HepG2 (cell line): Measurements from ENCODE around the gene AP5B1. TPM values are rescaled to one million over a fixed set of nuclear protein-coding genes. Genes with fewer than 3 reads are reported as not detected.

Experiments
- GATAD2A ChIP-seq: IDR thresholded peaks from 2 replicates; pipeline ENCODE4 v1.6.1; 2016
- GFI1 ChIP-seq: sonication (generic); formaldehyde crosslinking; IDR thresholded peaks from 2 replicates; pipeline ENCODE4 v1.5.0; 2020; ENCODE audit warnings: missing genetic modification reagents, mild to moderate bottlenecking, borderline replicate concordance
- HMGA1 ChIP-seq: sonication (generic); formaldehyde crosslinking; conservative IDR thresholded peaks from 2 replicates; pipeline ENCODE4 v1.4.0; 2020; ENCODE audit warnings: missing genetic modification reagents
- HNF4A ChIP-seq: sonication (generic); formaldehyde crosslinking; IDR thresholded peaks from 2 replicates; pipeline ENCODE4 v1.4.0; 2020; ENCODE audit warnings: missing genetic modification reagents
- IRF2 ChIP-seq: IDR thresholded peaks from 2 replicates; pipeline ENCODE4 v1.6.1; 2018; ENCODE audit warnings: missing genetic modification reagents, missing compliant biosample characterization
- KDM2A ChIP-seq: sonication (generic); formaldehyde crosslinking; IDR thresholded peaks from 2 replicates; pipeline ENCODE4 v1.4.0; 2020; ENCODE audit warnings: low read depth, missing genetic modification reagents, borderline replicate concordance
- NR2C2 ChIP-seq: sonication (generic); formaldehyde crosslinking; IDR thresholded peaks from 2 replicates; pipeline ENCODE4 v1.4.0; 2020; ENCODE audit warnings: missing genetic modification reagents, mild to moderate bottlenecking, moderate library complexity, borderline replicate concordance
- POGZ ChIP-seq: sonication (generic); formaldehyde crosslinking; IDR thresholded peaks from 2 replicates; pipeline ENCODE4 v1.4.0; 2020; ENCODE audit warnings: mild to moderate bottlenecking, missing genetic modification reagents
- RXRB ChIP-seq: IDR thresholded peaks from 2 replicates; pipeline ENCODE4 v1.6.1; 2016; ENCODE audit warnings: borderline replicate concordance, missing genetic modification reagents, missing compliant biosample characterization
- TBP ChIP-seq: sonication (generic); formaldehyde crosslinking; IDR thresholded peaks from 2 replicates; pipeline ENCODE4 v1.5.0; 2020; ENCODE audit warnings: missing genetic modification reagents
- ZC3H4 ChIP-seq: sonication (generic); formaldehyde crosslinking; IDR thresholded peaks from 2 replicates; pipeline ENCODE4 v1.4.0; 2020; ENCODE audit warnings: missing genetic modification reagents, borderline replicate concordance
- ZNF143 ChIP-seq: sonication (generic); formaldehyde crosslinking; IDR thresholded peaks from 2 replicates; pipeline ENCODE4 v1.4.0; 2020; ENCODE audit warnings: missing genetic modification reagents
- ZNF235 ChIP-seq: sonication (generic); formaldehyde crosslinking; IDR thresholded peaks from 2 replicates; pipeline ENCODE4 v1.8.1; 2023; ENCODE audit warnings: mild to moderate bottlenecking, missing genetic modification reagents, borderline replicate concordance
- ZNF331 ChIP-seq: sonication (generic); formaldehyde crosslinking; IDR thresholded peaks from 2 replicates; pipeline ENCODE4 v1.4.0; 2020; ENCODE audit warnings: missing genetic modification reagents
- ZNF333 ChIP-seq: sonication (generic); formaldehyde crosslinking; IDR thresholded peaks from 2 replicates; pipeline ENCODE4 v1.4.0; 2020; ENCODE audit warnings: mild to moderate bottlenecking, missing genetic modification reagents, borderline replicate concordance
- ZNF768 ChIP-seq: sonication (generic); formaldehyde crosslinking; IDR thresholded peaks from 2 replicates; pipeline ENCODE4 v1.4.0; 2020; ENCODE audit warnings: missing genetic modification reagents
- ZNF790 ChIP-seq: sonication (generic); formaldehyde crosslinking; IDR thresholded peaks from 2 replicates; pipeline ENCODE4 v1.8.0; 2022; ENCODE audit warnings: missing genetic modification reagents, mild to moderate bottlenecking, borderline replicate concordance
- polyA plus RNA-seq, 8 experiments: library from polyadenylated mRNA; depleted of rRNA in 3 of 8; stranded (reverse) in 7 of 8; unstranded in 1 of 8; fragments of >200 nt; fragmentation: Illumina TruSeq in 4 of 8; extraction: Trizol in 4 of 8; gene quantifications; 2 replicates each; pipeline versions ENCODE4 v1.2.1 to v1.2.3, GENCODE V29; 2011 to 2016; ENCODE audit warnings: low read depth in 4 of 8, missing spikeins in 1 of 8, mixed read lengths in 1 of 8; ENCODE audit not compliant: insufficient read depth in 1 of 8
- total RNA-seq, 5 experiments: library from RNA; depleted of rRNA; stranded (reverse); fragments of >200 nt; fragmentation: Illumina TruSeq; extraction: Trizol; gene quantifications; 2 replicates each; pipeline ENCODE4 v1.2.3, GENCODE V29; 2016; ENCODE audit warnings: low read depth in 1 of 5
- TF ChIP-seq, protein P1 (sequence below): sonication (generic); formaldehyde crosslinking; IDR thresholded peaks from 2 replicates; pipeline ENCODE4 v1.4.0; 2020; ENCODE audit warnings: mild to moderate bottlenecking, missing genetic modification reagents
- TF ChIP-seq, protein P2 (sequence below): sonication (generic); formaldehyde crosslinking; IDR thresholded peaks from 2 replicates; pipeline ENCODE4 v1.4.0; 2020; ENCODE audit warnings: missing genetic modification reagents, borderline replicate concordance
- TF ChIP-seq, protein P3 (sequence below): sonication (generic); formaldehyde crosslinking; IDR thresholded peaks from 2 replicates; pipeline ENCODE4 v1.4.0; 2020; ENCODE audit warnings: missing genetic modification reagents

Gene AP5B1
- total and polyA plus RNA-seq, 2 of the 13 experiments (the other 11 are each of a cell fraction or from before 2014, with no cell fraction given), result 1.7 to 4.4 TPM

DNA sequence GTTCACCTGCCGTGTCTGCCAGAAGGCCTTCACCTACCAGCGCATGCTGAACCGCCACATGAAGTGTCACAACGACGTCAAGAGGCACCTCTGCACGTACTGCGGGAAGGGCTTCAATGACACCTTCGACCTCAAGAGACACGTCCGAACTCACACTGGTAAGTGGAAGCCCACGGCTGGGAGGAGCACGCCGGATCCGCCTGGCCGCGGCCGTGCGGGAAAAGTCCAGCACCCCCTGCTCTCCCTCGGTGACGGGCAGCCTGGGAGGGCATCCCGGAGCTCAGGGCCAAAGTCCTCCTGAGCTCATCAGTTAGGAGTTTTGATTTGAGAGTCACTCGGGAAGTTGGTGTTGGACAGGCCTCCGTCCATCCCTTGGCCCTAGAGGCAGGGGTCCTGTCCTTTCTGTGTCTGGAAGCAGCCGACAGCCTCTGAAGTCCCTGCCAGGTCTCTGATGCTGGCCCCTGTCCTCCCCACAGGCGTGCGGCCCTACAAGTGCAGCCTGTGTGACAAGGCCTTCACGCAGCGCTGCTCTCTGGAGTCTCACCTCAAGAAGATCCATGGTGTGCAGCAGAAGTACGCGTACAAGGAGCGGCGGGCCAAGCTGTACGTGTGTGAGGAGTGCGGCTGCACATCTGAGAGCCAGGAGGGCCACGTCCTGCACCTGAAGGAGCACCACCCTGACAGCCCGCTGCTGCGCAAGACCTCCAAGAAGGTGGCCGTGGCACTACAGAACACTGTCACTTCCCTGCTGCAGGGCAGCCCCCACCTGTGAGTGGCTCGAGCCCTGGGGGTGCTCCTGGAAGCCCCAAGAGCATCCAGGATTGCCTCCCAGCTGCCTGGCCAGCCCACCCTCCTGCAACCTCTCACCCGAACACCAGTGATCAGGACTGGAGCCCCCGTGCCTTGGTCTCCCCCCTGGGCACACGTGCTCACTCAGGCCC lies 14.1 kb upstream of the AP5B1 start (continued):
- TF ChIP-seq ZNF143 (CRISPR knock-in tag) (0 out of 2 replicates have a peak, but pooled peaks have one; percentile 22), RXRB (no peak), POGZ (CRISPR knock-in tag) (no peak), ZNF331 (CRISPR knock-in tag) (no peak), ZC3H4 (CRISPR knock-in tag) (no peak), ZNF790 (CRISPR knock-in tag) (no peak), HMGA1 (CRISPR knock-in tag) (no peak), HNF4A (CRISPR knock-in tag) (peak; percentile 74), ZNF768 (CRISPR knock-in tag) (no peak), GATAD2A (CRISPR knock-in tag) (0 out of 2 replicates have a peak, but pooled peaks have one; percentile 12), ZNF235 (CRISPR knock-in tag) (no peak), GFI1 (peak; percentile 96), NR2C2 (CRISPR knock-in tag) (no peak), IRF2 (peak; percentile 20; the same call in 1 of the 2 replicates), KDM2A (CRISPR knock-in tag) (peak; percentile 22; the same call in 1 of the 2 replicates), ZNF333 (CRISPR knock-in tag) (no peak), TBP (no peak)
- TF ChIP-seq, protein P1, sequence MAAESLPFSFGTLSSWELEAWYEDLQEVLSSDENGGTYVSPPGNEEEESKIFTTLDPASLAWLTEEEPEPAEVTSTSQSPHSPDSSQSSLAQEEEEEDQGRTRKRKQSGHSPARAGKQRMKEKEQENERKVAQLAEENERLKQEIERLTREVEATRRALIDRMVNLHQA, result no peak
- TF ChIP-seq, protein P2, sequence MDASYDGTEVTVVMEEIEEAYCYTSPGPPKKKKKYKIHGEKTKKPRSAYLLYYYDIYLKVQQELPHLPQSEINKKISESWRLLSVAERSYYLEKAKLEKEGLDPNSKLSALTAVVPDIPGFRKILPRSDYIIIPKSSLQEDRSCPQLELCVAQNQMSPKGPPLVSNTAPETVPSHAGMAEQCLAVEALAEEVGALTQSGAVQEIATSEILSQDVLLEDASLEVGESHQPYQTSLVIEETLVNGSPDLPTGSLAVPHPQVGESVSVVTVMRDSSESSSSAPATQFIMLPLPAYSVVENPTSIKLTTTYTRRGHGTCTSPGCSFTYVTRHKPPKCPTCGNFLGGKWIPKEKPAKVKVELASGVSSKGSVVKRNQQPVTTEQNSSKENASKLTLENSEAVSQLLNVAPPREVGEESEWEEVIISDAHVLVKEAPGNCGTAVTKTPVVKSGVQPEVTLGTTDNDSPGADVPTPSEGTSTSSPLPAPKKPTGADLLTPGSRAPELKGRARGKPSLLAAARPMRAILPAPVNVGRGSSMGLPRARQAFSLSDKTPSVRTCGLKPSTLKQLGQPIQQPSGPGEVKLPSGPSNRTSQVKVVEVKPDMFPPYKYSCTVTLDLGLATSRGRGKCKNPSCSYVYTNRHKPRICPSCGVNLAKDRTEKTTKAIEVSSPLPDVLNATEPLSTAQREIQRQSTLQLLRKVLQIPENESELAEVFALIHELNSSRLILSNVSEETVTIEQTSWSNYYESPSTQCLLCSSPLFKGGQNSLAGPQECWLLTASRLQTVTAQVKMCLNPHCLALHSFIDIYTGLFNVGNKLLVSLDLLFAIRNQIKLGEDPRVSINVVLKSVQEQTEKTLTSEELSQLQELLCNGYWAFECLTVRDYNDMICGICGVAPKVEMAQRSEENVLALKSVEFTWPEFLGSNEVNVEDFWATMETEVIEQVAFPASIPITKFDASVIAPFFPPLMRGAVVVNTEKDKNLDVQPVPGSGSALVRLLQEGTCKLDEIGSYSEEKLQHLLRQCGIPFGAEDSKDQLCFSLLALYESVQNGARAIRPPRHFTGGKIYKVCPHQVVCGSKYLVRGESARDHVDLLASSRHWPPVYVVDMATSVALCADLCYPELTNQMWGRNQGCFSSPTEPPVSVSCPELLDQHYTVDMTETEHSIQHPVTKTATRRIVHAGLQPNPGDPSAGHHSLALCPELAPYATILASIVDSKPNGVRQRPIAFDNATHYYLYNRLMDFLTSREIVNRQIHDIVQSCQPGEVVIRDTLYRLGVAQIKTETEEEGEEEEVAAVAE, result no peak
- TF ChIP-seq, protein P3, sequence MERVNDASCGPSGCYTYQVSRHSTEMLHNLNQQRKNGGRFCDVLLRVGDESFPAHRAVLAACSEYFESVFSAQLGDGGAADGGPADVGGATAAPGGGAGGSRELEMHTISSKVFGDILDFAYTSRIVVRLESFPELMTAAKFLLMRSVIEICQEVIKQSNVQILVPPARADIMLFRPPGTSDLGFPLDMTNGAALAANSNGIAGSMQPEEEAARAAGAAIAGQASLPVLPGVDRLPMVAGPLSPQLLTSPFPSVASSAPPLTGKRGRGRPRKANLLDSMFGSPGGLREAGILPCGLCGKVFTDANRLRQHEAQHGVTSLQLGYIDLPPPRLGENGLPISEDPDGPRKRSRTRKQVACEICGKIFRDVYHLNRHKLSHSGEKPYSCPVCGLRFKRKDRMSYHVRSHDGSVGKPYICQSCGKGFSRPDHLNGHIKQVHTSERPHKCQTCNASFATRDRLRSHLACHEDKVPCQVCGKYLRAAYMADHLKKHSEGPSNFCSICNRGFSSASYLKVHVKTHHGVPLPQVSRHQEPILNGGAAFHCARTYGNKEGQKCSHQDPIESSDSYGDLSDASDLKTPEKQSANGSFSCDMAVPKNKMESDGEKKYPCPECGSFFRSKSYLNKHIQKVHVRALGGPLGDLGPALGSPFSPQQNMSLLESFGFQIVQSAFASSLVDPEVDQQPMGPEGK (CRISPR knock-in tag), result no peak
